K562 (cell line): Measurements from ENCODE around the gene LSM14B. TPM values are rescaled to one million over a fixed set of nuclear protein-coding genes. Genes with fewer than 3 reads are reported as not detected.
A peak's percentile ranks its signal among the peaks of the same experiment; 100 is the strongest.

ENCODE experiments used
- ILK ChIP-seq: fragments of 450-650 bp; IDR thresholded peaks from 2 replicates; pipeline ENCODE4 v1.6.1; 2016; ENCODE audit warnings: missing genetic modification characterization, low read depth, mild to moderate bottlenecking, missing compliant biosample characterization, moderate library complexity, borderline replicate concordance
- MGA ChIP-seq: fragments of 450-650 bp; IDR thresholded peaks from 2 replicates; pipeline ENCODE4 v1.6.1; 2016; ENCODE audit warnings: mild to moderate bottlenecking, moderate library complexity
- POLR2AphosphoS5 ChIP-seq: IDR thresholded peaks from 2 replicates; pipeline ENCODE4 v1.6.1; 2011; ENCODE audit warnings: mild to moderate bottlenecking, low read depth, low read length, moderate library complexity; ENCODE audit not compliant: control insufficient read depth, insufficient read depth
- SMARCE1 ChIP-seq: fragments of 450-650 bp; IDR thresholded peaks from 2 replicates; pipeline ENCODE4 v1.7.1; 2016; ENCODE audit warnings: mild to moderate bottlenecking
- TBP ChIP-seq: optimal IDR thresholded peaks from 2 replicates; pipeline ENCODE3; 2011; ENCODE audit warnings: low read depth, low read length, improper control_type of control experiment
- ZBTB11 ChIP-seq, 3 experiments: fragments of 200-800 bp in 1 of 3; fragments of 250-450 bp in 1 of 3; fragments of 450-650 bp in 1 of 3; sonication (Bioruptor Pico) in 1 of 3; sonication (Bioruptor generic) in 1 of 3; formaldehyde crosslinking in 1 of 3; IDR thresholded peaks; 2 replicates each; pipeline versions ENCODE4 v1.6.1 to v1.8.0; 2016 to 2022; ENCODE audit warnings: mild to moderate bottlenecking in 2 of 3, missing genetic modification characterization in 2 of 3, missing compliant biosample characterization in 1 of 3, moderate library complexity in 1 of 3
- ZKSCAN3 ChIP-seq: fragments of 250-450 bp; sonication (Bioruptor Pico); IDR thresholded peaks from 2 replicates; pipeline ENCODE4 v1.4.0; 2020
- polyA plus RNA-seq, 8 experiments: library from polyadenylated mRNA; depleted of rRNA in 4 of 8; stranded (reverse) in 5 of 8; unstranded in 3 of 8; fragments of >200 nt; fragmentation: Nextera tagmentation in 2 of 8; fragmentation: Illumina TruSeq in 1 of 8; extraction: Ambion mirVana in 2 of 8; extraction: Trizol in 1 of 8; gene quantifications; 2 replicates each; pipeline versions ENCODE4 v1.2.1 to v1.2.3, GENCODE V29; 2011 to 2014; ENCODE audit warnings: inconsistent platforms in 1 of 8, missing spikeins in 1 of 8
- total RNA-seq, 7 experiments: library from RNA; depleted of rRNA in 6 of 7; stranded (reverse); fragments of >200 nt in 6 of 7; fragmentation: Illumina TruSeq in 2 of 7; extraction: Trizol in 2 of 7; gene quantifications; 2 replicates each; pipeline versions ENCODE4 v1.2.1 to v1.2.3, GENCODE V29; 2011 to 2021; ENCODE audit warnings: low replicate concordance in 1 of 7

Gene LSM14B
- total and polyA plus RNA-seq, 9 of the 15 experiments (the other 6 are each of a cell fraction or from before 2014, with no cell fraction given) = 0.66 to 36.0 (median 20.2) TPM

GRCh38 chr20:62120990-62121775 lies 1.1 kb upstream of the LSM14B start (continued):
- TF ChIP-seq ZBTB11 (CRISPR knock-in tag; IDR thresholded peaks at IDR 0.05) (peak in 1 of 3 experiments; percentile 88; a peak in 2 of 6 replicates), POLR2AphosphoS5 (no peak), ILK (tag) (no peak), ZKSCAN3 (CRISPR knock-in tag) (no peak), TBP (peak; percentile 59), MGA (peak; percentile 91), SMARCE1 (peak; percentile 52; the same call in 1 of the 2 replicates)
